Mammary epithelial cell (primary cell): Measurements from ENCODE around the gene SMC4.

Experiments used
- CTCF ChIP-seq, 2 donors: IDR thresholded peaks in 1 of 2; conservative IDR thresholded peaks in 1 of 2; 2 replicates each; pipeline ENCODE4 v1.5.1; 2011 to 2012; ENCODE audit warnings: inconsistent platforms in 2 of 2, low read length in 2 of 2, mild to moderate bottlenecking in 2 of 2, control low read depth in 1 of 2, low read depth in 1 of 2; ENCODE audit not compliant: insufficient read depth in 1 of 2; ENCODE audit errors: extremely low read depth in 1 of 2
- EZH2 ChIP-seq: IDR thresholded peaks from 2 replicates; pipeline ENCODE4 v1.6.1; 2012; ENCODE audit warnings: low read length, inconsistent platforms, borderline replicate concordance

- TF ChIP-seq EZH2 (no peak), CTCF (conservative IDR thresholded peaks at IDR 0.05 in 1 of 2, IDR thresholded peaks at IDR 0.05 in 1 of 2; ENCODE audit: extremely low read depth in 1 of 2, insufficient read depth in 1 of 2, low read depth in 1 of 2, low read length in 2 of 2) (no peak)
Measured at GRCh38 chr3:160401291-160402095, 2.0 kb downstream of the SMC4 start.
